Right atrium auricular region (tissue), 2 donors: ENCODE measurements around the gene MFSD6. TPM values are rescaled to one million over a fixed set of nuclear protein-coding genes. Genes with fewer than 3 reads are reported as not detected.

Source experiments
- DNase-seq: peaks from one replicate; pipeline ENCODE4 v3.0.0-alpha.2; 2019; ENCODE audit warnings: low spot score
- H3K27ac ChIP-seq, 2 donors: fragments of 200-600 bp; sonication (generic); 1 replicate in 1 of 2; 2 replicates in 1 of 2; pipeline ENCODE4 v1.5.1; 2016 to 2019
- H3K27me3 ChIP-seq, 2 donors: fragments of 200-600 bp; sonication (generic); one replicate each; pipeline versions ENCODE4 v1.5.1 to v1.6.0; 2017 to 2019
- H3K36me3 ChIP-seq: fragments of 200-600 bp; sonication (generic); one replicate; pipeline ENCODE4 v1.5.1; 2016
- H3K4me1 ChIP-seq, 2 donors: fragments of 200-600 bp; sonication (generic); one replicate each; pipeline versions ENCODE4 v1.5.1 to v1.6.0; 2017 to 2019
- H3K4me3 ChIP-seq, 2 donors: fragments of 200-600 bp; sonication (generic); 1 replicate in 1 of 2; 2 replicates in 1 of 2; pipeline ENCODE4 v1.5.1; 2017 to 2019; ENCODE audit warnings: mild to moderate bottlenecking in 1 of 2, moderate library complexity in 1 of 2
- H3K9me3 ChIP-seq, 2 donors: fragments of 200-600 bp; sonication (generic); one replicate each; pipeline ENCODE4 v1.5.1; 2019
- CTCF ChIP-seq, 2 donors: fragments of 200-600 bp; sonication (generic); IDR thresholded peaks; one replicate each; pipeline ENCODE4 v1.5.1; 2019; ENCODE audit warnings: antibody characterized with exemption in 2 of 2
- total RNA-seq, 2 donors: library from RNA; depleted of rRNA; stranded (reverse); fragments of >200 nt; gene quantifications; one replicate each; pipeline ENCODE4 v1.1.0, GENCODE V29; 2016

The MFSD6 gene
- total RNA-seq, 2 donors from 2014 or later: 57.2 to 72.7 TPM

DNA sequence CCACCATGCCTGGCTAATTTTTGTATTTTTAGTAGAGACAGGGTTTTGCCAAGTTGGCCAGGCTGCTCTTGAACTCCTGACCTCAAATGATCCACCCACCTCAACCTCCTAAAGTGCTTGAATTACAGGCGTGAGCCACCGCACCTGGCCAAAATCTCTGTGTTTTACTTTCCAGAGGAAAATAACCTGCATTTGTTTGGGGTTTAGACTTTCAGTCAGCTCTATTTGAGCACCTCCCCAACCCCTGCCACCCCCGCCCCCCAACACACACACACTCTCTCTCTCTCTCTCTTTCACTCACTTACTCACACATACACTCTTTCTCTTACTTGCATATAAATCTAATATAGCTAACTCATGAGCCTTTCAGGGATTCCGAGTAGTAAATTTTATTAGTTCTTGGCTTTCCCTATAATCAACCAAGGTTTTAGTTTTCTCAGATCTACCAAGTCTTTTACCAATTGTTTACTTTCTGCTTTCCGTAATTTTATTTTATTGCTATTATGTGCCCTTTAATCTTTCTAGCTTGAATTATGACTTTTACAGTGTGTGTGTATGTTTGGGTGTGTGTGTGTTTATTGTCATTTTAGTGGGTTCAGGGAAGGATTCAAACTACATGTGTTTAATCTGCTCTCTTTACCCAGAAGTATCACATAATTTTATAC, 24.5 kb downstream of the MFSD6 start:
- no peak for TF ChIP-seq CTCF (IDR thresholded peaks at IDR 0.05)
- Histone ChIP-seq H3K27ac (no peak overlapping the region), H3K4me3 (no peak overlapping the region)

GRCh38 chr2:190435031-190435670, 27.0 kb downstream of the MFSD6 start:
- no peaks in the 10 kb centered on the region for H3K27me3 ChIP-seq
- DNase-seq: no peak

More for the DNA sequence above, 24.5 kb downstream of the MFSD6 start:
- Histone ChIP-seq H3K27me3 (no peaks in the 10 kb centered on the region), H3K36me3 (peaks cover 13% of the 10 kb centered on the region), H3K9me3 (no peaks in the 10 kb centered on the region), H3K4me1 (no peaks in the 10 kb centered on the region)
- DNase-seq: no peak

DNA sequence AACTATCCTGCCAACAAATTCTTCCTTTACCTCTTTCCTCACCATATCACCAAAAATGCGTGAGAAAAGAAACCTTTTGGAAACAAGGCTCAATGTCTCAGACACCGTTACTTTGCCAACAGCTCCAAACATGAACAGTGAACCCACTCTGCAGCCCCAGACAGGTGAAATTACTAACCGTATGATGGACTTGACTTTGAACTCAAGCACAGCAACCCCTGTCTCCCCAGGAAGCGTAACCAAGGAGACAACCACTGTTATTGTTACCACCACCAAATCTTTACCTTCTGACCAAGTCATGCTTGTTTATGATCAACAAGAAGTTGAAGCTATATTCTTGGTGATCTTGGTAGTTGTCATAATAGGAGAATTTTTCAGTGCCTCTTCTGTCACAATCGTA, 28.4 kb downstream of the MFSD6 start:
- DNase-seq: no peak
- TF ChIP-seq CTCF (IDR thresholded peaks at IDR 0.05): no peak
- Histone ChIP-seq H3K27me3 (no peaks in the 10 kb centered on the region), H3K4me3 (no peak overlapping the region), H3K27ac (no peak overlapping the region), H3K4me1 (peaks cover 0 to 7% of the 10 kb centered on the region in 2 donors), H3K36me3 (peaks cover 13% of the 10 kb centered on the region), H3K9me3 (no peaks in the 10 kb centered on the region)

More at GRCh38 chr2:190435031-190435670, 27.0 kb downstream of the MFSD6 start:
- Histone ChIP-seq H3K27ac (no peak overlapping the region), H3K9me3 (no peaks in the 10 kb centered on the region), H3K4me3 (no peak overlapping the region), H3K4me1 (no peaks in the 10 kb centered on the region), H3K36me3 (peaks cover 13% of the 10 kb centered on the region)
- TF ChIP-seq CTCF (IDR thresholded peaks at IDR 0.05): no peak

GRCh38 chr2:190440113-190440512, 32.0 kb downstream of the MFSD6 start:
- H3K4me3 ChIP-seq: no peak overlapping the region
- H3K9me3 ChIP-seq: no peaks in the 10 kb centered on the region
- no peaks in the 10 kb centered on the region for H3K27me3 ChIP-seq
- no peak overlapping the region for H3K27ac ChIP-seq
- DNase-seq: no peak
- peaks cover 13% of the 10 kb centered on the region for H3K36me3 ChIP-seq
- no peak for TF ChIP-seq CTCF (IDR thresholded peaks at IDR 0.05)
- peaks cover 0 to 29% of the 10 kb centered on the region in 2 donors for H3K4me1 ChIP-seq

DNA sequence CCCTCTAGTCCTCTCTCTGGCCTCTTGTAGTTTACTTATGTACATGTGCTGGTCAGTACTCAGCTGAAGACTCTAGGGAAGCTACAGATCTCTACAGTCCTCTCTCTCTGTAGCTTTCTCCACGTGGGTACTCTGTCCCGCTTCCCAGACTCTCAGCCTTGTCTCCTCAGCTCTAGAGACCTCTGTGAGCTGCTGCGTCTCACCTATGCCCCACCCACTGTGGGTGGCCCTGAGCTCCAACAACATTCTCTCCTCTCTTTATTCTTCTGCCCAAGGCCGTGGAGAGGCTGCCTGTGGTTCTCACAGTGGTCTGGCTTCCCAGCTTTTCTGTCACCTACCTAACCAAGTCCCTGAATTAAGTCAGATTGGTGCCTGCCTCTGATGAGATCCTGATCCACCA, 33.4 kb downstream of the MFSD6 start:
- no peaks in the 10 kb centered on the region for H3K9me3 ChIP-seq
- H3K36me3 ChIP-seq: peaks cover 7% of the 10 kb centered on the region
- H3K27ac ChIP-seq: no peak overlapping the region
- peaks cover 0 to 44% of the 10 kb centered on the region in 2 donors for H3K4me1 ChIP-seq
- no peak for TF ChIP-seq CTCF (IDR thresholded peaks at IDR 0.05)
- H3K4me3 ChIP-seq: no peak overlapping the region
- no peak for DNase-seq
- H3K27me3 ChIP-seq: no peaks in the 10 kb centered on the region
